Loucy (cell line): ENCODE measurements around the gene ZFPM1.

Experiments
- H2AFZ ChIP-seq: fragments of 200-600 bp; sonication (generic); 2 replicates; pipeline ENCODE4 v1.6.0; 2016; ENCODE audit warnings: antibody characterized with exemption, mild to moderate bottlenecking, low read length, moderate library complexity
- H3F3A ChIP-seq: fragments of 200-600 bp; 2 replicates; pipeline ENCODE4 v1.6.0; 2016; ENCODE audit warnings: antibody characterized with exemption, low read depth, mild to moderate bottlenecking
- H3K27me3 ChIP-seq: fragments of 200-600 bp; sonication (generic); 2 replicates; pipeline ENCODE4 v1.6.1; 2014; ENCODE audit warnings: low read length, mild to moderate bottlenecking; ENCODE audit not compliant: insufficient read depth, poor library complexity, severe bottlenecking
- H3K36me3 ChIP-seq: fragments of 200-600 bp; sonication (generic); 2 replicates; pipeline ENCODE4 v1.6.1; 2016; ENCODE audit warnings: low read length; ENCODE audit not compliant: insufficient read depth
- H3K4me1 ChIP-seq: fragments of 200-600 bp; sonication (generic); 2 replicates; pipeline ENCODE4 v1.5.1; 2014; ENCODE audit warnings: low read length, mild to moderate bottlenecking; ENCODE audit not compliant: insufficient read depth, poor library complexity, severe bottlenecking
- H3K4me2 ChIP-seq: fragments of 200-600 bp; sonication (generic); 2 replicates; pipeline ENCODE4 v1.6.0; 2014; ENCODE audit warnings: antibody characterized with exemption, low read length, low read depth, mild to moderate bottlenecking; ENCODE audit not compliant: poor library complexity, severe bottlenecking
- H3K4me3 ChIP-seq: fragments of 200-600 bp; sonication (generic); 2 replicates; pipeline ENCODE4 v1.5.1; 2014; ENCODE audit warnings: low read length, mild to moderate bottlenecking, mixed read lengths; ENCODE audit not compliant: poor library complexity, severe bottlenecking
- H3K79me2 ChIP-seq: fragments of 200-600 bp; sonication (generic); 2 replicates; pipeline ENCODE4 v1.6.1; 2014; ENCODE audit warnings: low read length; ENCODE audit not compliant: insufficient read depth
- H3K9ac ChIP-seq: fragments of 200-600 bp; sonication (generic); 2 replicates; pipeline ENCODE4 v1.6.0; 2014; ENCODE audit warnings: mild to moderate bottlenecking, low read depth, low read length, moderate library complexity; ENCODE audit not compliant: poor library complexity, severe bottlenecking
- H3K9me2 ChIP-seq: fragments of 200-600 bp; sonication (generic); replicated peaks from 2 replicates; pipeline ENCODE4 v1.6.1; 2016; ENCODE audit warnings: low read depth, low read length, mixed read lengths
- H3K9me3 ChIP-seq: fragments of 200-600 bp; sonication (generic); 2 replicates; pipeline ENCODE4 v1.6.1; 2014; ENCODE audit warnings: mild to moderate bottlenecking, antibody characterized with exemption, low read length, low read depth; ENCODE audit not compliant: insufficient read depth
- H4K20me1 ChIP-seq: fragments of 200-600 bp; sonication (generic); 2 replicates; pipeline ENCODE4 v1.6.0; 2014; ENCODE audit warnings: antibody characterized with exemption, low read length, mild to moderate bottlenecking; ENCODE audit not compliant: insufficient read depth, poor library complexity, severe bottlenecking
- CTCF ChIP-seq: fragments of 200-600 bp; sonication (generic); conservative IDR thresholded peaks from 2 replicates; pipeline ENCODE4 v1.5.1; 2014; ENCODE audit warnings: mild to moderate bottlenecking, antibody characterized with exemption, low read length
- EZH2phosphoT487 ChIP-seq: fragments of 200-600 bp; IDR thresholded peaks from 2 replicates; pipeline ENCODE4 v1.6.1; 2018; ENCODE audit warnings: antibody characterized with exemption, mild to moderate bottlenecking, moderate library complexity, borderline replicate concordance

ZFPM1 gene

GRCh38 chr16:88466175-88466862 lies 13.2 kb downstream of the ZFPM1 start:
- Histone ChIP-seq H2AFZ (no peak overlapping the region), H3K9me2 (no peaks in the 10 kb centered on the region), H3K27me3 (no peaks in the 10 kb centered on the region), H4K20me1 (peaks cover 40% of the 10 kb centered on the region), H3K9me3 (no peaks in the 10 kb centered on the region), H3K36me3 (no peaks in the 10 kb centered on the region), H3K4me1 (no peaks in the 10 kb centered on the region), H3F3A (no peaks in the 10 kb centered on the region), H3K9ac (no peak overlapping the region), H3K4me2 (no peak overlapping the region), H3K4me3 (no peak overlapping the region), H3K79me2 (peaks cover 94% of the 10 kb centered on the region; the same call in 1 of the 2 replicates)
- TF ChIP-seq EZH2phosphoT487 (no peak), CTCF (no peak)

- Histone ChIP-seq H3K4me3 (no peak overlapping the region), H3K36me3 (no peaks in the 10 kb centered on the region), H3K9me2 (no peaks in the 10 kb centered on the region), H3K4me2 (no peak overlapping the region), H3K79me2 (peaks cover 94% of the 10 kb centered on the region; the same call in 1 of the 2 replicates), H3K4me1 (no peaks in the 10 kb centered on the region), H3K9me3 (no peaks in the 10 kb centered on the region), H3F3A (no peaks in the 10 kb centered on the region), H3K9ac (no peak overlapping the region), H2AFZ (no peak overlapping the region), H3K27me3 (no peaks in the 10 kb centered on the region), H4K20me1 (peaks cover 44% of the 10 kb centered on the region)
- TF ChIP-seq EZH2phosphoT487 (no peak), CTCF (no peak)
These were observed 13.9 kb downstream of the ZFPM1 start for GRCh38 chr16:88466949-88467348.

GRCh38 chr16:88467541-88467944 lies 14.5 kb downstream of the ZFPM1 start:
- Histone ChIP-seq H3K4me3 (no peak overlapping the region), H3K4me2 (no peak overlapping the region), H3K9me2 (no peaks in the 10 kb centered on the region), H2AFZ (no peak overlapping the region), H3K9me3 (no peaks in the 10 kb centered on the region), H3K36me3 (no peaks in the 10 kb centered on the region), H3K27me3 (no peaks in the 10 kb centered on the region), H3K9ac (no peak overlapping the region), H3K79me2 (peaks cover 90% of the 10 kb centered on the region; the same call in 1 of the 2 replicates), H4K20me1 (peaks cover 44% of the 10 kb centered on the region), H3F3A (no peaks in the 10 kb centered on the region), H3K4me1 (no peaks in the 10 kb centered on the region)
- no peak for TF ChIP-seq CTCF
- no peak for TF ChIP-seq EZH2phosphoT487
